ENCODE data around the gene WDR75. TPM values are rescaled to one million over a fixed set of nuclear protein-coding genes. Genes with fewer than 3 reads are reported as not detected.

WDR75 gene
- total and polyA plus RNA-seq, 2 of the 4 experiments (the other 2 are of a cell fraction) = 21.7 to 52.2 TPM

DNA sequence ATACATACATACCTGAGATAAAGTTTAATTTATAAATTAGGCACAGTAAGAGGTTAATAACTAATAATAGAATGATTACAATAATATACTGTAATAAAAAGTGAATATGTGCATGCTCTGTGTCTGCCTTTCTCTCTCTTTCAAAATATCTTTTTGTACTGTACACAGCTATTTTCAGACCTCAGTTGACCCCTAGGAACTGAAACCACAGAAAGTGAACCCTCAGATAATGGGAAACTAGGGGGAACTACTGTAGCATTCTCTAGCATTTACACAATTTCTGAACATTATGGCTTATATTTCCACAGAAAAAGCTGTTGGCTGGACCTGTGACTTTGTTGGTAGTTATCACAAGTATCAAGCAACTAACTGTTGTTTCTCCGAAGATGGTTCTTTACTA, 25.9 kb downstream of the WDR75 start:
- H2AK5ac ChIP-seq (ENCODE audit: low read depth, low read length) = no peak overlapping the region
- no peak overlapping the region for H4K8ac ChIP-seq (ENCODE audit: low read depth in 2 of 2, low read length in 2 of 2)
- H2AK9ac ChIP-seq (replicated peaks; ENCODE audit: low read depth, low read length, poor library complexity) = no peak overlapping the region
- TF ChIP-seq, protein P1, sequence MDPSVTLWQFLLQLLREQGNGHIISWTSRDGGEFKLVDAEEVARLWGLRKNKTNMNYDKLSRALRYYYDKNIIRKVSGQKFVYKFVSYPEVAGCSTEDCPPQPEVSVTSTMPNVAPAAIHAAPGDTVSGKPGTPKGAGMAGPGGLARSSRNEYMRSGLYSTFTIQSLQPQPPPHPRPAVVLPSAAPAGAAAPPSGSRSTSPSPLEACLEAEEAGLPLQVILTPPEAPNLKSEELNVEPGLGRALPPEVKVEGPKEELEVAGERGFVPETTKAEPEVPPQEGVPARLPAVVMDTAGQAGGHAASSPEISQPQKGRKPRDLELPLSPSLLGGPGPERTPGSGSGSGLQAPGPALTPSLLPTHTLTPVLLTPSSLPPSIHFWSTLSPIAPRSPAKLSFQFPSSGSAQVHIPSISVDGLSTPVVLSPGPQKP (IDR thresholded peaks at IDR 0.05; ENCODE audit: borderline replicate concordance, low read depth, low read length) = no peak
- TF ChIP-seq, protein P2, sequence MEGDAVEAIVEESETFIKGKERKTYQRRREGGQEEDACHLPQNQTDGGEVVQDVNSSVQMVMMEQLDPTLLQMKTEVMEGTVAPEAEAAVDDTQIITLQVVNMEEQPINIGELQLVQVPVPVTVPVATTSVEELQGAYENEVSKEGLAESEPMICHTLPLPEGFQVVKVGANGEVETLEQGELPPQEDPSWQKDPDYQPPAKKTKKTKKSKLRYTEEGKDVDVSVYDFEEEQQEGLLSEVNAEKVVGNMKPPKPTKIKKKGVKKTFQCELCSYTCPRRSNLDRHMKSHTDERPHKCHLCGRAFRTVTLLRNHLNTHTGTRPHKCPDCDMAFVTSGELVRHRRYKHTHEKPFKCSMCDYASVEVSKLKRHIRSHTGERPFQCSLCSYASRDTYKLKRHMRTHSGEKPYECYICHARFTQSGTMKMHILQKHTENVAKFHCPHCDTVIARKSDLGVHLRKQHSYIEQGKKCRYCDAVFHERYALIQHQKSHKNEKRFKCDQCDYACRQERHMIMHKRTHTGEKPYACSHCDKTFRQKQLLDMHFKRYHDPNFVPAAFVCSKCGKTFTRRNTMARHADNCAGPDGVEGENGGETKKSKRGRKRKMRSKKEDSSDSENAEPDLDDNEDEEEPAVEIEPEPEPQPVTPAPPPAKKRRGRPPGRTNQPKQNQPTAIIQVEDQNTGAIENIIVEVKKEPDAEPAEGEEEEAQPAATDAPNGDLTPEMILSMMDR (conservative IDR thresholded peaks at IDR 0.05; ENCODE audit: low read depth, low read length) = no peak
- TF ChIP-seq RCOR1 (IDR thresholded peaks at IDR 0.05; ENCODE audit: insufficient replicate concordance, low read length) (no peak), FOS (IDR thresholded peaks at IDR 0.05; ENCODE audit: low read depth, low read length) (no peak), MXI1 (IDR thresholded peaks at IDR 0.05; ENCODE audit: borderline replicate concordance, low read depth, low read length) (no peak), NFE2L2 (IDR thresholded peaks at IDR 0.05; ENCODE audit: low read depth, low read length) (no peak)
- DNase-seq (no peak), ATAC-seq (ENCODE audit: low read depth) (no peak)
- H3K4me1 ChIP-seq (ENCODE audit: control insufficient read depth, insufficient read depth, low read length) = no peaks in the 10 kb centered on the region
- H3K23ac ChIP-seq (ENCODE audit: low read depth, low read length) = no peak overlapping the region
- H4K91ac ChIP-seq (ENCODE audit: insufficient read depth, low read depth, low read length) = no peak overlapping the region
- H3K18ac ChIP-seq (ENCODE audit: low read depth, low read length) = no peak overlapping the region
- H3K4ac ChIP-seq (ENCODE audit: low read depth, low read length) = no peak overlapping the region
- ChIA-PET POLR2A (ENCODE audit: unreplicated experiment) (no interaction called here), CTCF (no interaction called here)
- no peak overlapping the region for H2BK120ac ChIP-seq (ENCODE audit: low read depth, low read length)
- H3K36me3 ChIP-seq (ENCODE audit: control insufficient read depth, insufficient read depth, low read length) = peaks cover 30% of the 10 kb centered on the region
- H3K27ac ChIP-seq (ENCODE audit: insufficient read depth, low read length) = no peak overlapping the region
- no peak overlapping the region for H2BK15ac ChIP-seq (ENCODE audit: low read depth, low read length)
- BruUV-seq (replicated peaks) = no TSS peak
- no peak overlapping the region for H2BK5ac ChIP-seq (ENCODE audit: low read depth, low read length, poor library complexity, severe bottlenecking)
- no peak overlapping the region for H2BK20ac ChIP-seq (ENCODE audit: low read depth, low read length)
- no peak overlapping the region for H3K14ac ChIP-seq (replicated peaks; ENCODE audit: low read depth, low read length)
- no peak overlapping the region for H4K5ac ChIP-seq (ENCODE audit: low read depth, low read length)
- H3K9ac ChIP-seq (ENCODE audit: low read depth, low read length) = no peak overlapping the region
- intact Hi-C loops (cut with micrococcal nuclease) = loop anchor here (2.0 to 5.0 kb wide), 2 partner anchors 90 to 194 kb away; partner anchors contain the start of gene ASNSD1
- in situ Hi-C loops (cut with MboI; ENCODE audit: low sequenced_read_pairs) = no loop called here
- no peaks in the 10 kb centered on the region for H3K9me1 ChIP-seq (ENCODE audit: insufficient read depth, low read length)
- no peak overlapping the region for H3K4me2 ChIP-seq (ENCODE audit: low read depth, low read length)
- H3K4me3 ChIP-seq (ENCODE audit: insufficient read depth, low read depth, low read length) = no peak overlapping the region
- H4K20me1 ChIP-seq (ENCODE audit: insufficient read depth, low read length) = no peaks in the 10 kb centered on the region
- H3K79me1 ChIP-seq (ENCODE audit: low read depth in 1 of 2, low read length in 2 of 2) = no peaks in the 10 kb centered on the region; a peak in 1 of 4 replicates
- H2AFZ ChIP-seq (replicated peaks; ENCODE audit: low read length, poor library complexity) = no peak overlapping the region
- dilution Hi-C loops (cut with HindIII; ENCODE audit: low sequenced_read_pairs, unreplicated experiment) = no loop called here
- no peaks in the 10 kb centered on the region for H3K9me3 ChIP-seq (ENCODE audit: control insufficient read depth, insufficient read depth, low read length)
- no CpG with 5 or more reads among the region's 1 CpG for WGBS, 2 experiments (ENCODE audit: extremely low coverage in 2 of 2, insufficient read length in 1 of 2)
- H3K56ac ChIP-seq (ENCODE audit: extremely low read depth, insufficient read depth, low read length) = no peak overlapping the region
- no peaks in the 10 kb centered on the region for H3K27me3 ChIP-seq (ENCODE audit: control insufficient read depth, insufficient read depth, low read length)

Data from IMR-90 (cell line).